ENCODE results near the gene ODAD4. TPM values are rescaled to one million over a fixed set of nuclear protein-coding genes. Genes with fewer than 3 reads are reported as not detected.

Gene ODAD4
- total and polyA plus RNA-seq, 4 donors: 0.07 to 1.0 (median 0.23) TPM

GRCh38 chr17:41968676-41969075, 38.3 kb downstream of the ODAD4 start:
- TF ChIP-seq CTCF (IDR thresholded peaks at IDR 0.05; ENCODE audit: low read depth, low read length, missing input control) (peak; percentile 2), HNF4A (conservative IDR thresholded peaks at IDR 0.05) (no peak)
- H3K4me3 ChIP-seq (ENCODE audit: low read depth in 1 of 3, low read length in 3 of 3): no peak overlapping the region
- DNase-seq (ENCODE audit: low spot score): no peak
- no peak overlapping the region for H3K27ac ChIP-seq (ENCODE audit: low read depth in 1 of 2, low read length in 2 of 2)
- H3K9ac ChIP-seq (ENCODE audit: low read depth in 1 of 2, low read length in 2 of 2): no peak overlapping the region
- H3K9me3 ChIP-seq (ENCODE audit: control insufficient read depth in 4 of 4, low read length in 3 of 4): no peaks in the 10 kb centered on the region
- H3K36me3 ChIP-seq (ENCODE audit: control insufficient read depth in 4 of 4, insufficient read depth in 3 of 4, low read depth in 1 of 4, low read length in 3 of 4): peaks cover 2 to 13% (median 11%) of the 10 kb centered on the region in 4 donors
- peaks cover 8 to 53% (median 38%) of the 10 kb centered on the region in 4 donors for H3K4me1 ChIP-seq (ENCODE audit: control insufficient read depth in 4 of 4, insufficient read depth in 4 of 4, low read length in 3 of 4)
- H3K27me3 ChIP-seq (ENCODE audit: control insufficient read depth in 4 of 4, insufficient read depth in 4 of 4, low read length in 3 of 4): no peaks in the 10 kb centered on the region
- 93% methylated on average over 10 of the region's 10 CpGs for WGBS

GRCh38 chr17:41970901-41971331, 40.5 kb downstream of the ODAD4 start:
- Histone ChIP-seq H3K27me3 (ENCODE audit: control insufficient read depth in 4 of 4, insufficient read depth in 4 of 4, low read length in 3 of 4) (no peaks in the 10 kb centered on the region), H3K27ac (ENCODE audit: low read depth in 1 of 2, low read length in 2 of 2) (no peak overlapping the region), H3K36me3 (ENCODE audit: control insufficient read depth in 4 of 4, insufficient read depth in 3 of 4, low read depth in 1 of 4, low read length in 3 of 4) (peaks cover 7 to 24% (median 23%) of the 10 kb centered on the region in 4 donors), H3K4me3 (ENCODE audit: low read depth in 1 of 3, low read length in 3 of 3) (no peak overlapping the region), H3K4me1 (ENCODE audit: control insufficient read depth in 4 of 4, insufficient read depth in 4 of 4, low read length in 3 of 4) (peaks cover 8 to 53% (median 35%) of the 10 kb centered on the region in 4 donors), H3K9me3 (ENCODE audit: control insufficient read depth in 4 of 4, low read length in 3 of 4) (no peaks in the 10 kb centered on the region), H3K9ac (ENCODE audit: low read depth in 1 of 2, low read length in 2 of 2) (no peak overlapping the region)
- 89% methylated on average over 5 of the region's 5 CpGs for WGBS
- no peak for DNase-seq (ENCODE audit: low spot score)
- TF ChIP-seq RXRA (IDR thresholded peaks at IDR 0.05): no peak
- TF ChIP-seq EGR1 (IDR thresholded peaks at IDR 0.05; ENCODE audit: low read depth in 2 of 2): no peak
- TF ChIP-seq TAF1 (conservative IDR thresholded peaks at IDR 0.05): no peak
- no peak for TF ChIP-seq FOXA2 (IDR thresholded peaks at IDR 0.05)
- TF ChIP-seq SP1 (IDR thresholded peaks at IDR 0.05): no peak
- TF ChIP-seq REST (IDR thresholded peaks at IDR 0.05): no peak

- WGBS: 90% methylated on average over 18 of the region's 18 CpGs
- H3K9ac ChIP-seq (ENCODE audit: low read depth in 1 of 2, low read length in 2 of 2): no peak overlapping the region
- H3K4me1 ChIP-seq (ENCODE audit: control insufficient read depth in 4 of 4, insufficient read depth in 4 of 4, low read length in 3 of 4): peaks cover 11 to 61% (median 38%) of the 10 kb centered on the region in 4 donors
- H3K4me3 ChIP-seq (ENCODE audit: low read depth in 1 of 3, low read length in 3 of 3): no peak overlapping the region
- peak overlapping the region in 1 of 2 donors; percentile 40 for H3K27ac ChIP-seq (ENCODE audit: low read depth in 1 of 2, low read length in 2 of 2)
- H3K9me3 ChIP-seq (ENCODE audit: control insufficient read depth in 4 of 4, low read length in 3 of 4): no peaks in the 10 kb centered on the region
- H3K27me3 ChIP-seq (ENCODE audit: control insufficient read depth in 4 of 4, insufficient read depth in 4 of 4, low read length in 3 of 4): no peaks in the 10 kb centered on the region
- H3K36me3 ChIP-seq (ENCODE audit: control insufficient read depth in 4 of 4, insufficient read depth in 3 of 4, low read depth in 1 of 4, low read length in 3 of 4): peaks cover 7 to 28% (median 26%) of the 10 kb centered on the region in 4 donors
- no peak for DNase-seq (ENCODE audit: low spot score)
- TF ChIP-seq HNF4A (conservative IDR thresholded peaks at IDR 0.05) (no peak), RAD21 (IDR thresholded peaks at IDR 0.05) (no peak), ATF3 (IDR thresholded peaks at IDR 0.05) (no peak), ZBTB33 (IDR thresholded peaks at IDR 0.05) (no peak), TAF1 (conservative IDR thresholded peaks at IDR 0.05) (no peak), RXRA (IDR thresholded peaks at IDR 0.05) (no peak), YY1 (IDR thresholded peaks at IDR 0.05) (no peak), CTCF (IDR thresholded peaks at IDR 0.05; ENCODE audit: low read depth, low read length, missing input control) (no peak), HNF4G (IDR thresholded peaks at IDR 0.05) (no peak), SP1 (IDR thresholded peaks at IDR 0.05) (no peak), JUND (IDR thresholded peaks at IDR 0.05) (no peak), FOXA1 (IDR thresholded peaks at IDR 0.05) (no peak), GABPA (IDR thresholded peaks at IDR 0.05 in 1 of 2, conservative IDR thresholded peaks at IDR 0.05 in 1 of 2) (no peak), NR2F2 (IDR thresholded peaks at IDR 0.05) (no peak), EGR1 (IDR thresholded peaks at IDR 0.05; ENCODE audit: low read depth in 2 of 2) (no peak)
Observed at GRCh38 chr17:41971721-41972523, 41.5 kb downstream of the ODAD4 start.

All from liver (tissue), 9 donors.